Activated CD8-positive, alpha-beta memory T cell treated with anti-CD3 and anti-CD28 coated beads for 48 hours (primary cell): Measurements from ENCODE around the gene ITGA7.

Experiments
- DNase-seq, 3 experiments: peaks; one replicate each; pipeline ENCODE4 v3.0.0-alpha.2; 2020; ENCODE audit warnings: low read depth in 2 of 3, low spot score in 2 of 3

ITGA7 gene

GRCh38 chr12:55647027-55647426 lies 60.7 kb downstream of the ITGA7 start:
- no peak for DNase-seq

DNA sequence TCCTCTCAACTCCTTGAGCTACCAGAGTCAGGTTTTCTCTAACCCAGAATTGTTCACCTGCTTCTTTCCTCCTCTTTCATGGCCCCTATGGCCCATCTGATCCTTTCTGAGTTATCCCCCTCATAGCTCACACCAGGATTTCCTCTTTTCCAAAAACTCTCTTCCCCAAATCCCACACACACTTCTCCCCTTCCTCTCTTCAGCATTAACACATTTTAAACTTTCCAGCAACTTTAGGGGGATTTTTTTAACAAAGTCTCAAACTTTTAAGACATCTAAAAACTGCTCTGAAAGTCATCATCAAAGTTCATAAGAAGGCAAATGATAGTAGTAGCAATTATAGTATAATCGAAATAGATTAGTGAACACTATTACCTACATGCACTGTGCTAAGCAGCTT lies 63.1 kb downstream of the ITGA7 start:
- no peak for DNase-seq

DNA sequence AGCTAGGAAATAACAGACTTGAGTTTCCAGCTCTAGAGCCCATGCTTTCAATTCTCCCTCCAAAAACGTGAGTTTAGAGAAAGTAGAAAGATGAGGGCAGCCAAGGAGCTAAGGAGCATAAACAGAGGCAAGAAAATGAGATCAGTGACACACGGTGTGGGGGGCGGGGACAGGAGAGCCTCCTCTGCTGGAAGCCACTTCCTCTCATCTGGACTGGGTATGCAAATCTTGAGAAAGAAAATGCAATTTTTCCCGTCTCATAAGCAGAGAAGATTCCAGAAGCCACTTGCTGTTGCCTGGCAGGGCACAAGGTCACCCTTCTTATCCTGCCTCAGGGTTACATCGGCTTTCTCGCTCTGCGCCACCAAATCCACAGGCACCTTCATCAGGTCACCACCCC lies 65.0 kb downstream of the ITGA7 start:
- DNase-seq, result no peak

DNA sequence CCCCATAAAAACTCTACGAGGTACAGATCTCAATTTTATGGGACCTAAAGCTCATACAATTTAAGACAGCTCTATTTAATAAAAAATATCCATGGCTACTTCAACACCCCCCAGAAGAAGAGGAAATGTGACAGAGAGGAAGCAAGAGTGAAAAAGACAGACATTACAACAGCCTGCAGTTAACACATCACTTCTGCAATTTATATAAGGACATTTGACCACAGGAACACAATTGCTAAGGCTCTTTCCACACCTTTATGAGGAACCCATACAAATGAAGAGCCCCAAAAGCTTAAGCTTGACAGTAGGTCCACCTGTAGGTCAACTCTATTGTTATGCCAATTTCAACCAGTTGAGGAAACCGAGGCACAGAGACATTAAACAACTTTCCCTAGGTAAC lies 65.4 kb downstream of the ITGA7 start:
- no peak for DNase-seq

DNA sequence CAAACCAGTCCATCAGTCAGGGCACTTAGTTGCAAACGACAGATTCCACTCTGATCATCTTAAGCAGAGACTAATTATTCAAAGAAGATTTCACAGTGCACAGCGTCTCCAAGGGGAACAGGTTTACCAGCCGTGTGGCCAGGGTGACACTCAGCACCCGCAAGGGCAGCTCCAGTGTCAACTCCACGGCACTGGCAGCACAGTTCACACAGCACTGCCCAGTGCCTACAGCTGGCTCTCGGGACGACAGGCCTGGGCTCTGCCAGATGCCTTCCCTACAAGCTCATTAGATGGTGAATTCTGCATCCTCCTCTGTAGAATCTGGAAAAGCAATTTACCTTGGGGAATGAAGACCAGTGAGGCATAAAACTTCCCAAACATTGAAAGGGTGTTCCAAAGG lies 66.1 kb downstream of the ITGA7 start:
- DNase-seq, result no peak

DNA sequence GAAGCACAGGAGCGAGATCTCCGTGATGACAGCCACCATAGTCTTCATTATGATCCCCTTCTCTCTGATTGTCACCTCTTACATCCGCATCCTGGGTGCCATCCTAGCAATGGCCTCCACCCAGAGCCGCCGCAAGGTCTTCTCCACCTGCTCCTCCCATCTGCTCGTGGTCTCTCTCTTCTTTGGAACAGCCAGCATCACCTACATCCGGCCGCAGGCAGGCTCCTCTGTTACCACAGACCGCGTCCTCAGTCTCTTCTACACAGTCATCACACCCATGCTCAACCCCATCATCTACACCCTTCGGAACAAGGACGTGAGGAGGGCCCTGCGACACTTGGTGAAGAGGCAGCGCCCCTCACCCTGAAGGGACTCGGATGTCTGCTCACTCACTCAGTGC lies 70.2 kb downstream of the ITGA7 start:
- no peak for DNase-seq

DNA sequence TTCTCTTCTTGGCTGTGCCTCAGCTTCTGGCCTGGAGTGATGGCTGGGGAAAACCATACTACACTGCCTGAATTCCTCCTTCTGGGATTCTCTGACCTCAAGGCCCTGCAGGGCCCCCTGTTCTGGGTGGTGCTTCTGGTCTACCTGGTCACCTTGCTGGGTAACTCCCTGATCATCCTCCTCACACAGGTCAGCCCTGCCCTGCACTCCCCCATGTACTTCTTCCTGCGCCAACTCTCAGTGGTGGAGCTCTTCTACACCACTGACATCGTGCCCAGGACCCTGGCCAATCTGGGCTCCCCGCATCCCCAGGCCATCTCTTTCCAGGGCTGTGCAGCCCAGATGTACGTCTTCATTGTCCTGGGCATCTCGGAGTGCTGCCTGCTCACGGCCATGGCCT lies 70.9 kb downstream of the ITGA7 start, which contains the start of gene OR10P1:
OR10P1 (plus strand) TSS at position 40 of the 400 bp plus-strand sequence; CDS start at position 40, 0 bp downstream.
- DNase-seq, result no peak

- no peak for DNase-seq
Measured at GRCh38 chr12:55636116-55636655, 71.5 kb downstream of the ITGA7 start.
